Breast epithelium (tissue), 3 donors: ENCODE measurements around the gene SMYD2.

Experiments
- CTCF ChIP-seq, 3 donors: fragments of 450-650 bp; IDR thresholded peaks; one replicate each; pipeline ENCODE4 v1.5.1; 2016 to 2017; ENCODE audit warnings: antibody characterized with exemption in 3 of 3, mild to moderate bottlenecking in 3 of 3, moderate library complexity in 3 of 3
- POLR2A ChIP-seq: fragments of 450-650 bp; IDR thresholded peaks from one replicate; pipeline ENCODE4 v1.6.1; 2016; ENCODE audit warnings: antibody characterized with exemption, mild to moderate bottlenecking, moderate library complexity

DNA sequence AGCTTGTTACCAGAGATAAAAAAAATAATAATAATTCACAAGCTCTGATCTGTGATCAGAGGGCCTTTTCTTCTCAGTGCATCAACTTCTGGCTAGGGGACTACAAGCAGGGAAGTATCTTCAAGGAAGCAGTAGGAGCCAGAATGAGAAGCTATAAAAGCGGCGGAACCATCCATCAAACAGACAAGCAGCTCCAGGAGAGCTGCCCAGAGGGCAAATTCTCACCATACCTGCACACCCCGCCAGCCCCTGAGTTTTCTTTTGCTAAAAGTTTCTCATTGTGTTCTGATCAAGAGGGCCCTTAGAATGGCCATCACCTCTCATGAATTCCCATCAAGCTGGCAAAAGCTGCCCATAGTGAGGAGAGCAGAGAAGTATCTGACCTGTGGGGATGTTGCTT, 99.4 kb downstream of the SMYD2 start:
- TF ChIP-seq CTCF (IDR thresholded peaks at IDR 0.05), result no peak
- no peak for TF ChIP-seq POLR2A
